Hindlimb muscle (tissue), 1 donor: ENCODE data around the gene FAM78A. TPM values are rescaled to one million over a fixed set of nuclear protein-coding genes. Genes with fewer than 3 reads are reported as not detected.
"Not testable (repeated sequence)": the region's sequence is repeated elsewhere in the genome, so short reads cannot be mapped to it uniquely, and the experiment has no call there.

Experiments
- DNase-seq: peaks from one replicate; pipeline ENCODE4 v3.0.0-alpha.2; 2013
- polyA plus RNA-seq: library from polyadenylated mRNA; unstranded; fragments of 120-200 nt; gene quantifications from one replicate; pipeline ENCODE4 v1.2.1, GENCODE V29; 2013; ENCODE audit not compliant: insufficient read length

Gene FAM78A
- polyA plus RNA-seq, 1 donor, result 44.5 TPM

DNA sequence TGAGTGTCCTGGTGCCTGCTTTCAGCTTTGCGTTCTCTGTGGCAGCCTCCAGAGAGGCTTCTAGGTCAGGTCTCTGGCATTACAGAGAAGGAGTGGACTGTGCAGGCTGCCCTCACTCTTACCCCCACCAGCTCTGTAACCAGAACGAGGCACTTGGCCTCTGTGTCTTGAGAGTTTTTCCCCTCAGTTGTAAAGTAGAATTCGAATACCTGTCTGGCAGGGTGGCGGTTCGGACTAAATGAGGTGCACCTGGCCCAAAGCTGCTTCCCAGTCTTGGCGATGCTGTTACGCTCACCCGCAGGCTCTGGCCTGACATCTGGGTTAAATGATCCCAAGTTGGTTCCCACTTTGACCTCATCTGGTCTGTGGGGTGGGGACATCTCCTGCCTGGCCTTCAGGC is 40.1 kb downstream of the FAM78A start:
- no peak for DNase-seq

DNA sequence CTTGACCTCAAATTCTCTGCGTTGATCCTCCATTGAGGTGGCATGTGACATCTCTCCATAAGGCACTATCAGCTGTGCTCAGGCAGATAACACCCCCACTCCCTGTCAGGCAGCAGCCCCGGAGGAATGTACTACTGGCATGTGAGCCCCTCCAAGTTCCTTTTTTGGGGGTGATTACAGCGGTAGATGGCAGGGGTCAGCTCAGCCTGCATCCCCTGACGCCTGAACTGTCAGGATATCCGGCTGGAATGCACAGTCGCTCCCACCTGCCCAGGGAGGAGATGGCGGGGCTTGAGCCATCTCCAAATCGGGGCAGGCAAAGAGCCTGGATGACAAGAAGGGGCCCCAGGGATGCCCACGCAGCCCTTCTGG is 40.8 kb downstream of the FAM78A start:
- no peak for DNase-seq

DNA sequence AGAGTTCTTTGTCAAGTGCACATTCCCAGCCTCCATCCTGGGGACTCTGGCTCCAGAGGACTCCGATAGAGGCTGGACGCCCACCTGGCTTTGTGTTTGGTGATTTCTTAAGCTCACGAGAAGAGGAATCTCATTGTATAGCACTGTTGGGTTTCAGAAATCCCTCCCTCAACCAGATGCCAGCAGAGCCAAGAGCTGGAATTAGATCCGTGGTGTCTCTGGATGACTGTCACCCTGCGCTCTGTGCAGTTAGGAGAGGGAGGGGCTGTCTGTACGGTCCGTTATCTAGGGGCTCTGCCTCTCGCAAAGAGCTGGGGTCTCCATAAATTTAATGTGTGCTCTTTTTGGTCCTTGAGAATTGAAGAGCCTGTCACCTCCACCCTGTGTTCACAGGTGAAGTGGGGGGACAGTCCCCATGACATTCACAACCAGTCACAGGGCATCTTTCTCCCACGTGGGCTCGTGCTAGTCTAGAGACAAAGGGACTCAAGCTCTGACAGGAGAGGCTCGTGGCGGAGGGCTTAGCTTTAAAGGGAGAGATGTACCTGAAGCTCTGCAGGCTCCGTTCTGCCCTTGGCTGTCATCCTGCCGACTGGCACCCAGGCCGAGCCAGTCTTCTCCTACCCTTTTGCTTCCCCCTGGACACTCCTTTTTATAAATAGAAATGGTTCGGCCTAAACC is 41.4 kb downstream of the FAM78A start:
- no peak for DNase-seq

DNA sequence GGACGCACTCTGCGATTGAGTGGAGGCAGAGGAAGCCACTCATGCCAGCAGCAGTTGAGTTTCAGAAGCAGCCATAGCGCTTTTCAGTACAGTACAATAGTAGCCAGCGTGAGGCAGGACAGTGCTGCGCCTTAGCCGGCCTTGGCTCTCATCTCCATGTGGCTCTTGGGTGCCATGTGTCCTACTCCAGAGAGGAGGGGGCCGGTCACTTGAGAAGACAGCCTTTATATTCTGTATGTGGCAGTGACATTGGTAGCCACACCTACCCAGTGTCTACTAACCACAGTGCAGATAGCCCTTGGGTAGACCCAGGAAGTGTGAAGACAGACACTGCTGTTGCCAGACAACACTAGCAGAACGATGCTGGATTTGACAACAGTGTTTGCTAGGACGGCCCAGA is 42.3 kb downstream of the FAM78A start:
- no peak for DNase-seq

DNA sequence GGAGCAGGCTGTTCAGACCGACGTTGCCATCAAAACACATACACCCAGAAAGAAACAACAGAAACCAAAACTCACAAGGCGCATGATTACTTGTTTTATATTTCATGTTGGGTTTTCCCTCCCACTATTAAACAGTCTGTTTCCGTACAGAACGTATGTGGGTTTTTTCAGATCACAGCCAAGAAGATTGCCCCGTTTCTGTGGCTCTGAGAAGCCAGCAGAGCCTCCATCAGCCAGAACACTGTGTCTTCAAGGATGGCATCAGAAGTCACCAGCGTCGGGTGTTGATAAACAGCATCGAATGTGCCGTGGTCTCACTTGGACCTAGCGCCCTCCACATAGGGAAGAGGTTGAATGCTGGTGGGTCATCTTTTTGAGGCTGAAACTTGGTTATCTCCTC is 42.8 kb downstream of the FAM78A start:
- DNase-seq, result no peak

DNA sequence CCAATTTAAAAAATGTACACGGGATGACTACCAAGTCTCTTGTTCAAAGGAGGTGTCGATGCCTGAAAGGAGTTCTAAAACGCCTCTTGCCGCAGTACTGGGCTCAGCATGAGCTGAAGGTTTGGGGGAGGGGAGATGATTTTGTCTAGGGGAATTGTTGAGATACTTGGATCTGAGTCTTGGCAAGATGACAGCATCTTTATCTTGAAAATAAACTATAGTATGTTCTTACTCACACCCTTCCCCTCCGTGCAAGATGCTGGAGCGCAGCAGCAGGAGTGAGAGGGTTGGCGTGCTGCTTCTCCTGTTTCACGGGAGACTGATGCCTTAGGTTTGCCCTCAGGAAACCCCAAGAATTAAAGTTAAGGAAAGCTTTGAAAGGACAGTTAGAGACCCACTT is 47.3 kb downstream of the FAM78A start:
- DNase-seq, result no peak

DNA sequence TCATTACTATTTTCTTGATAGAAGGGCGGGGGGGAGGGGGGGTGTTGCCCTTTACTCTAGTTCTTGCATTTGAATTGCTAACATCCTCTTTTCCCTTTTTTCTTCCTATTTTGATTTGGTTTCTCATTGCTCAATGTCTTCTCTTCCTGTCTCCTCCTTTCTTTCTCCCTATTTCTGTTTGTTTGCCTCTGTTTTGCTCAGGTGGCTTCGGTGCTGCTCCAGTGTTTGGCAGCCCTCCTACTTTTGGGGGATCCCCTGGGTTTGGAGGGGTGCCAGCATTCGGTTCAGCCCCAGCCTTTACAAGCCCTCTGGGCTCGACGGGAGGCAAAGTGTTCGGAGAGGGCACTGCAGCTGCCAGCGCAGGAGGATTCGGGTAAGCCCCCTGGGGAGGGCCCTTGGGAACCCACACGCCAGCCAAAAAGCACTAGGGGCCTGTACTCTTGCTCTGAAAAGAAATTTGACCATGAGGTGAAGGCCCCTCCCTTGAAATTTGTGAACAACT is 48.3 kb downstream of the FAM78A start:
- no peak for DNase-seq

DNA sequence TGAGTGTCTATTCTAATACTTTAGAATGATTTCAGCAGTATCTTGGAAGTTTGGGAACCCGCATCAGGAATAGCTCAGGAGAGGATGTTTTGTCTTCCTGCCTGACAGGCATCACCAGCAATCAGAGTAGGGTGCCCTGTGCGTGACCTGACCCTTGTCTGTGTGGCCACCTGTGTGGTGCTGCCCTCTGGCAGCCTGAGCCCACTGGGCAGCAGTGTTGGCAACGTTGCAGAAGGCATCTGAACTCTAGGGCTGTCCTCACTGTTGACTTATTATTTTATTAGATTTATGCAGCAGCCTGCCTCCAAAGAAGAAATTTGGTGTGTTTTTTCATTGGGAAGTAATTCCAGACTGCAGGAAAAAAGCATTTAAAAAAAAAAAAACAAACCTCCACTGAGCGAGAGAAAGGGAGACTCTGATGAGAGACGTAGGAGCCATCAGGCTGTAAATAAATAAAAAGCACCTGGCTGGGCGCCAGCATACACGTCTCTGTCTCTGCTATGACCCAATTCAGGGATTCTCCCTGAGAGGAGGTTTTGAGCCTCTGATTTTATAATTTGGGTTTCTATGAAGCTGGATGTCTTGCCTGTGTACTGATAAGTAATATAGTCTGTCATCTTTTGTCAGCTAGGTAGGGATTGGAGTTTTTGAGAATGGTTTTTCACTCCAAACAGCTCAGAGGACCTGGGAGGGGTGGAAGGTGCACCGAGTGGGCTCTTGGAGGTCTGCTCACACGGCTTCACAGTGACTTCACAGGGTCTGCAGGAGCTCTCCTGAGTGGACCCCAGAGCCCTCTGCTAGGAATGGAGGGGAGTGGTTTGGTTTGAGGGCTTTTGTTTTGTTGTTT is 49.0 kb downstream of the FAM78A start:
- DNase-seq, result no peak

DNA sequence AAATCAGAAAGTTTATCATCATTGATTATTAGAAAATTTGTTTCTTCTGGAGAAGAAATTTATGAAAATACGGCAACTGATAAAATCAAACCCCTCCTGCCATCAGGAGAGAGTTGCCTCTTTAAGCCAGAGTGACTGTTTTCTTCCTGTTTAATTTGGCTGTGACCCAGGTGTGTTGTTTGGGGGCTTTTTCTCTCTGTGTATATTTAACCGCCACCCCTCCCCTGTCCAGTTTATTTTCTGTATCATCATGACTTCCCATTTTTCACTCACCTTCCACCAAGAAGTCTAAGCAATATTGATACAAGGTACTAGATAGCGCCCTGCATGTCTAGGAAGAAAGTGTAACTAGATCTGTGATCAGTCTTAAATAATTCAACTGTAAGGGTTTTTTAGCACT is 50.1 kb downstream of the FAM78A start:
- DNase-seq, result no peak

DNA sequence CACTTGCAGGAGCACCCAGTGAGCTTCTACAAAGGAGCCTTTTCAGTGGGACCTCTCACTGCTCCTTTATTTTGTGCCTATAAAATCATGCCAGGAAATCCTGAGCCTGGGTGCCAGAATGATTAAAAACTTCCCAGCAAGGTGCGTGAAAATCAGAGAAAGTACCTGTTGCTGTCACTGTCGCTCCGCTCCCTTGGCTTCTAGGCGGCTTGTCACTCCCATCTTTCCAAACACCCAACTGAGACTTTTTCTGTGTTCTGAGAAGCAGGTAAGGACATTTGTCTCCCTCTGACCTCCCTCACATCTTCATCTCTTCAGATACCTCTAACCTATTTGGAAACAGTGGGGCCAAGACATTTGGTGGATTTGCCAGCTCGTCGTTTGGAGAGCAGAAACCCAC is 53.9 kb downstream of the FAM78A start:
- DNase-seq, result no peak

DNA sequence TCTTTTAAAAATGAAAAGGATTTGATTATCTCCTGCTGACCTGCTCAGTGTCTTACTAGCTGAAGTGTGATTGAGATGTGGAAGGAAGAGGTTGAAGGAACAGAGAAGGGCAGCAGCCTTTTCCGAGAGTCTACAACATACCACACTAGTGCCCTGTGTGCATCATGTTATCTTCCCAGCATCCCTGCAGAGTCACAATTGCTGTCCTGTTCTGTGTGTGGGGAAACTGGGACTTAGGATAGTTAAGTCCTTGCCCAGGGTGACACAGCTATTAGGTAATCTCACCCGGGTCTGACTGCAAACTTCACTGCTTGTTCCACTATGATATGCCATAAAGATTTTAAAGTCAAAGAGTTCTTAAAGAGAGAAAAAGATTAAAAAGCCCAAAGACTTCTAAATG is 55.8 kb downstream of the FAM78A start:
- DNase-seq, result no peak

DNA sequence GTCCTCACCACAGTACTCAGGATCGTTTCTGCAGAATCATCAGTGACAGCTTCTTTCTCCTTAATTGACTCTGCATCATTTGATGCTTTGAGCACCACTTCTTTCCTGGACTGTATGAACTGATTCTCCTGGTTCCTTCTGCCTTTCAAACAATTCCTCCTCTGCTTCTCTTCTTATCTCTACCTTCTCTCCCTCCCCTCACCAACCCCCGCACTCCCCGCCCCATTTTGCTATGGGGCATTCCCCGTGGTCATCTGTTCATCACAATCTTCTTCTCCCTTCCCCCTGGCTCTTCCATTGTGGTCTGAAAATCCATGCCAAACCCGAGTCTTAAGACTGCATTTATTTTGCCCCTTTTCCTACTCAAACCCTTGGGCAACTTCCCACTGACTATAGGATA is 57.9 kb downstream of the FAM78A start:
- no peak for DNase-seq

DNA sequence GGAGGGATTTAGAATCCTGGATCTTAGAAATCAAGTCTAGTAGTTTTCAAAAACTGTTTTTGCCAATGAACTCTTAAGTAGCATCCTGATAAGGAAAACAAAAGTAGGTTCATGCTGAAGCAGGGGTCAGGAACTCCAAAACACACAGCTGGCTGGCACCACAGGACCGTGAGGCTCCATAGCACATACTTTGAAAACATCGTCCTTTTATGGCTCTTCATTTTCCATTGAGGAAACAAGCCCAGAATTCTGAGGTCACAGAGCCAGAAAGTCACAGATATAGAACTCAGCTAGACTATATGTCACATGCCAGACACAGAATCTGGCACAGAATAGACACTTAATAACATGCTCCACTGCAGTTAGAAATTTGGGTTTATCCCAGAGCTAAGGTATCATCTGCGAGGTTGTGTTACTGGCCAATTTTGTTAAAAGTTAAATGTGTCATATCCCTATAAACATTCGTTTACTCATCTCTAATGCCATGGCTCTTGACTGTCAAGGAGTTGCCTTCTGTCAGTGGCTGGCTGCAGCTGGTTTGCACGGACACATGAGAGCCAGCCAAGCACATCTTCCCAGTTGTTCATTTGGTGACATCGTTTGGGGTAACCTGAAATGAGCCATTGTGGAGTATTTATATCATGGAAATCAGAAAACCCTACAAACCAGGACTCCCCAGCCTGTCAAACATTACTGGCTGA is 58.8 kb downstream of the FAM78A start:
- no peak for DNase-seq

DNA sequence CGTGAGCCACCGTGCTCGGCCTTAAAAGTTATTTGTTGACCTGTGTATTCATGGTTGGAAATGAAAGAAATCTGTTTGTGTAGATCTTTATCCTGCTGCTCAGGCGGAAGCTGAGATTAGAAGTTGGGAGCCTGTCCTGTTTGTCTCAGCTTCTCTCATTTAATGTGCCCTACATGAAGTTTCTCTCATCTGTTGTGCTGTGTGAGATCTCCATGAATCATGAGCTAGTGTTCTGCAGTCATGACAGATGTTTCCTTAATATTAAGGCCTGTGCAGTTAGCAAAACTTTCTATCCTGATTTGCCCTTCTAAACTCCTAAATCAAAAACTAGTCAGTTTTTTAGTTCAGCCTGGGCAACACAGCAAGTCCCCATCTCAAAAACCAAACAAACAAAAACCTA is 59.5 kb downstream of the FAM78A start:
- no peak for DNase-seq

DNA sequence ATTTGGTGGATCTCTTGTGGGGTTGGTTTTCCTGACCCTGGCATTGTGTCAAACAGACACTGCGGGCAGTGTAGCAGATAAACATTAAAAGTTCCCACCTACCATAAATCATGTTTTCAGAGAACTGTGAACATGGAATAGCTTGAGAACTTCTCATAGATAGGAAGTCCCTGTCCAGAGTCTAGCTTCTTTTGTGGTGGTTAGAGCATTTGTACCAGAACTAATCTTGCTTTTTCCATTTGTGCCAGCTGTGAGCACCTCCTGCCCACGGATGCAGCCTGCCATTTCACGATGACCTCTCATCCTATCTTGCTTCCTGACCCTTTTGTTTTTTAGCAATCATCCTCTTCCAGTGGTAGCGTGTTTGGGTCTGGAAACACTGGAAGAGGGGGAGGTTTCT is 61.4 kb downstream of the FAM78A start:
- DNase-seq, result no peak

DNA sequence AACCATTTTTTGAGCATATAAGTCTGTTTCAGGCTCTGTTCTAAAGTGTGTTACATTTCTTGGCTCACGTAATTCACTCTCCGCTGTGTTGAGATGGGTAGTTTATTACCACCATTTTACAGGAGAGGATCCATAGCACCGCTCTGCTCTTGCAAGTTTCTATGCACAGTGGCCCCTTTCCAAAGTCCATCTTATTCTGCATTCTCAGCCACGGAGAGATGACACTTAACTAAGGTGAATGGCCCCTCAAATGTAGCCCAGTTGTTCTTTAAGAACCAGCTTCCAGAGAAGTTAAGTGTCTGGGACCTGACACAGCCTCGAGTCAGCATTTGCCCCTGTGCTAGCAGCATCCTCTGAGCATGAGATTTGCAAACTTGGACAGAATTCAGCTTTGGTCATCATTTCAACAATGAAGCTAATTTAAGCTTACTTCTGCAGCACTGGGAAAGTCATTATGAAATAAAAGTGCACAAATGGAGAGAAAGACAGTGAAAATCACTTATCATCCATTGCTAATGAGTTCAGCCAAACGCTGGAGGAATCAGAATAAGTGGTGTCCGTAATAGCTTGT is 61.9 kb downstream of the FAM78A start:
- DNase-seq, result no peak

DNA sequence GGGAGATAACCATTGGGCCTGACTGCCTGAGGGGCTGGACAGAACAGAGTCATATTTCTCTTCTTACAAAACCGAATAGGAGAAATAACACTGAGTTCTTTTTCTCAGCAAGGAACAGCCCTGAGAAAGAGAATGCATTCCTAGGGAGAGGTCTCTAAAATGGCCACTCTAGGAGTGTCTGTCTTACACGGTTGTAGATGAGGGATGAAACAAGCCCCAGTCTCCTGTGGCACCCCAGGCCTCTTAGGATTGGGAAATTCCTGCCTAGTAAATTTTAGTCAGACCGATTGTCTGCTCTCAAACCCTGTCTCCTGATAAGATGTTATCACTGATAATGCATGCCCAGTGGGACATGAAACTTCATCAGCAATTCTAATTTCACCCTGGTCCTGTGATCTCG is 64.4 kb downstream of the FAM78A start:
- not testable (repeated sequence) for DNase-seq

Other genes with a start within 250 kb of the FAM78A start
- 21.5 TPM for gene AIF1L, start 180.0 kb downstream of the FAM78A start, polyA plus RNA-seq
- 34.7 TPM for gene NUP214, start 150.9 kb downstream of the FAM78A start, polyA plus RNA-seq
- 51.0 TPM for gene PLPP7, start 13.2 kb upstream of the FAM78A start, polyA plus RNA-seq
- gene PRRC2B, start 117.6 kb upstream of the FAM78A start, polyA plus RNA-seq, result 174 TPM
- 29.9 TPM for gene POMT1, start 226.4 kb upstream of the FAM78A start, polyA plus RNA-seq